Muscle of leg (tissue), 11 donors: Measurements from ENCODE around the gene CCDC141. TPM values are rescaled to one million over a fixed set of nuclear protein-coding genes. Genes with fewer than 3 reads are reported as not detected.

Experiments
- DNase-seq: peaks from one replicate; pipeline ENCODE4 v3.0.0; 2013
- H3K27ac ChIP-seq: one replicate; pipeline ENCODE4 v1.5.1; 2013; ENCODE audit warnings: mild to moderate bottlenecking, low read length, control low read depth
- H3K27me3 ChIP-seq: one replicate; pipeline ENCODE4 v1.6.1; 2013; ENCODE audit warnings: low read length; ENCODE audit not compliant: control insufficient read depth, insufficient read depth
- H3K36me3 ChIP-seq: one replicate; pipeline ENCODE4 v1.6.1; 2013; ENCODE audit warnings: low read length; ENCODE audit not compliant: control insufficient read depth, insufficient read depth
- H3K4me1 ChIP-seq: one replicate; pipeline ENCODE4 v1.6.1; 2013; ENCODE audit warnings: low read length; ENCODE audit not compliant: control insufficient read depth, insufficient read depth
- H3K4me3 ChIP-seq: one replicate; pipeline ENCODE4 v1.5.1; 2013; ENCODE audit warnings: low read length, control low read depth
- H3K9me3 ChIP-seq: replicated peaks from 2 replicates; pipeline ENCODE4 v1.6.1; 2013; ENCODE audit warnings: low read depth, low read length; ENCODE audit not compliant: control insufficient read depth
- WGBS: methylation state at CpG from one replicate; pipeline ENCODE4 v1.1.5; 2013; ENCODE audit warnings: missing lambda C conversion rate; ENCODE audit not compliant: insufficient coverage; 5-methylcytosine and 5-hydroxymethylcytosine counted together
- polyA plus RNA-seq, 8 donors: library from polyadenylated mRNA; unstranded; fragments of 120-200 nt; gene quantifications; one replicate each; pipeline versions ENCODE4 v1.2.1 to v1.2.3, GENCODE V29; 2013; ENCODE audit warnings: inconsistent platforms in 1 of 8, low replicate concordance in 1 of 8; ENCODE audit not compliant: insufficient read length in 8 of 8, insufficient read depth in 1 of 8
- total RNA-seq: library from RNA; stranded (reverse); fragments of 120-200 nt; gene quantifications from one replicate; pipeline ENCODE4 v1.2.4, GENCODE V29; 2013

CCDC141 gene
- total and polyA plus RNA-seq, 9 donors: 35.7 to 76.1 (median 57.3) TPM

GRCh38 chr2:178800510-178800909 lies 249.4 kb downstream of the CCDC141 start:
- Histone ChIP-seq H3K4me1 (peaks cover 5% of the 10 kb centered on the region), H3K4me3 (peak overlapping the region; percentile 1), H3K9me3 (no peaks in the 10 kb centered on the region), H3K36me3 (peaks cover 29% of the 10 kb centered on the region), H3K27me3 (no peaks in the 10 kb centered on the region), H3K27ac (peak overlapping the region; percentile 82)
- no peak for DNase-seq
- 79% methylated on average over 2 of the region's 7 CpGs for WGBS

GRCh38 chr2:178799305-178799704 lies 250.6 kb downstream of the CCDC141 start:
- Histone ChIP-seq H3K36me3 (peaks cover 27% of the 10 kb centered on the region), H3K4me1 (peaks cover 9% of the 10 kb centered on the region), H3K9me3 (no peaks in the 10 kb centered on the region), H3K4me3 (peak overlapping the region; percentile 3), H3K27ac (peak overlapping the region; percentile 60), H3K27me3 (no peaks in the 10 kb centered on the region)
- DNase-seq: no peak
- 94% methylated on average over 19 of the region's 19 CpGs for WGBS

- H3K27me3 ChIP-seq: no peaks in the 10 kb centered on the region
- H3K4me3 ChIP-seq: no peak overlapping the region
- no peak overlapping the region for H3K27ac ChIP-seq
- DNase-seq: peak; percentile 69
- no CpG with 5 or more reads among the region's 2 CpGs for WGBS
- peaks cover 28% of the 10 kb centered on the region for H3K36me3 ChIP-seq
- peaks cover 12% of the 10 kb centered on the region for H3K4me1 ChIP-seq
- H3K9me3 ChIP-seq: no peaks in the 10 kb centered on the region
Measured at GRCh38 chr2:178796079-178796677, 253.8 kb downstream of the CCDC141 start.

- no peak overlapping the region for H3K27ac ChIP-seq
- DNase-seq: no peak
- H3K27me3 ChIP-seq: no peaks in the 10 kb centered on the region
- peaks cover 4% of the 10 kb centered on the region for H3K4me1 ChIP-seq
- H3K9me3 ChIP-seq: no peaks in the 10 kb centered on the region
- H3K36me3 ChIP-seq: peaks cover 23% of the 10 kb centered on the region
- no CpG with 5 or more reads among the region's 5 CpGs for WGBS
- H3K4me3 ChIP-seq: no peak overlapping the region
Measured at GRCh38 chr2:178787934-178788333, 262.0 kb downstream of the CCDC141 start.

- Histone ChIP-seq H3K9me3 (no peaks in the 10 kb centered on the region), H3K4me3 (no peak overlapping the region), H3K27me3 (no peaks in the 10 kb centered on the region), H3K36me3 (peaks cover 26% of the 10 kb centered on the region), H3K27ac (no peak overlapping the region), H3K4me1 (peaks cover 4% of the 10 kb centered on the region)
- WGBS: no CpG with 5 or more reads among the region's 2 CpGs
- no peak for DNase-seq
Measured at GRCh38 chr2:178787155-178787554, 262.8 kb downstream of the CCDC141 start.

GRCh38 chr2:178783889-178784288 lies 266.0 kb downstream of the CCDC141 start:
- no peaks in the 10 kb centered on the region for H3K27me3 ChIP-seq
- H3K36me3 ChIP-seq: peaks cover 23% of the 10 kb centered on the region
- no peaks in the 10 kb centered on the region for H3K9me3 ChIP-seq
- no peak for DNase-seq
- H3K27ac ChIP-seq: no peak overlapping the region
- H3K4me1 ChIP-seq: peaks cover 4% of the 10 kb centered on the region
- H3K4me3 ChIP-seq: no peak overlapping the region
- 92% methylated on average over 9 of the region's 10 CpGs for WGBS

GRCh38 chr2:178782236-178782635 lies 267.7 kb downstream of the CCDC141 start:
- peaks cover 5% of the 10 kb centered on the region for H3K4me1 ChIP-seq
- H3K4me3 ChIP-seq: no peak overlapping the region
- H3K27ac ChIP-seq: no peak overlapping the region

More at GRCh38 chr2:178782236-178782635, 267.7 kb downstream of the CCDC141 start:
- Histone ChIP-seq H3K9me3 (no peaks in the 10 kb centered on the region), H3K27me3 (no peaks in the 10 kb centered on the region), H3K36me3 (peaks cover 29% of the 10 kb centered on the region)
- no CpG with 5 or more reads among the region's 7 CpGs for WGBS
- DNase-seq: no peak

Other genes starting within 250 kb of the CCDC141 start
- gene TTN, start 242.7 kb downstream of the CCDC141 start, total RNA-seq: 1,236 TPM
- 100 to 1,000 TPM; 105 to 291 (median 185) TPM for gene TTN, start 242.7 kb downstream of the CCDC141 start, polyA plus RNA-seq
- gene SESTD1, start 214.7 kb upstream of the CCDC141 start, total RNA-seq: 21.8 TPM
- 10 to 100 TPM; 14.3 to 41.1 (median 31.0) TPM for gene SESTD1, start 214.7 kb upstream of the CCDC141 start, polyA plus RNA-seq